ENCODE measurements around the gene CREB3.

- no peak for TF ChIP-seq CTCF (conservative IDR thresholded peaks at IDR 0.05; ENCODE audit: low read depth, low read length)
- TF ChIP-seq EZH2 (IDR thresholded peaks at IDR 0.05; ENCODE audit: low read length, unreplicated experiment): no peak
Measured at GRCh38 chr9:35757226-35757891, 24.9 kb downstream of the CREB3 start.
